Melanocyte of skin (primary cell): ENCODE results near the gene ANXA9. TPM values are rescaled to one million over a fixed set of nuclear protein-coding genes. Genes with fewer than 3 reads are reported as not detected.

Experiments
- small RNA-seq, 2 donors: library from RNA; depleted of rRNA; stranded (forward); fragments of <200 nt; gene quantifications; one replicate each; pipeline ENCODE3, GENCODE V24; 2012
- total RNA-seq, 2 donors: library from RNA; depleted of rRNA; stranded (reverse); fragments of >200 nt; gene quantifications; 2 replicates each; pipeline ENCODE4 v1.2.3, GENCODE V29; 2012

ANXA9 gene, protein sequence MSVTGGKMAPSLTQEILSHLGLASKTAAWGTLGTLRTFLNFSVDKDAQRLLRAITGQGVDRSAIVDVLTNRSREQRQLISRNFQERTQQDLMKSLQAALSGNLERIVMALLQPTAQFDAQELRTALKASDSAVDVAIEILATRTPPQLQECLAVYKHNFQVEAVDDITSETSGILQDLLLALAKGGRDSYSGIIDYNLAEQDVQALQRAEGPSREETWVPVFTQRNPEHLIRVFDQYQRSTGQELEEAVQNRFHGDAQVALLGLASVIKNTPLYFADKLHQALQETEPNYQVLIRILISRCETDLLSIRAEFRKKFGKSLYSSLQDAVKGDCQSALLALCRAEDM
- total RNA-seq = not detected

DNA sequence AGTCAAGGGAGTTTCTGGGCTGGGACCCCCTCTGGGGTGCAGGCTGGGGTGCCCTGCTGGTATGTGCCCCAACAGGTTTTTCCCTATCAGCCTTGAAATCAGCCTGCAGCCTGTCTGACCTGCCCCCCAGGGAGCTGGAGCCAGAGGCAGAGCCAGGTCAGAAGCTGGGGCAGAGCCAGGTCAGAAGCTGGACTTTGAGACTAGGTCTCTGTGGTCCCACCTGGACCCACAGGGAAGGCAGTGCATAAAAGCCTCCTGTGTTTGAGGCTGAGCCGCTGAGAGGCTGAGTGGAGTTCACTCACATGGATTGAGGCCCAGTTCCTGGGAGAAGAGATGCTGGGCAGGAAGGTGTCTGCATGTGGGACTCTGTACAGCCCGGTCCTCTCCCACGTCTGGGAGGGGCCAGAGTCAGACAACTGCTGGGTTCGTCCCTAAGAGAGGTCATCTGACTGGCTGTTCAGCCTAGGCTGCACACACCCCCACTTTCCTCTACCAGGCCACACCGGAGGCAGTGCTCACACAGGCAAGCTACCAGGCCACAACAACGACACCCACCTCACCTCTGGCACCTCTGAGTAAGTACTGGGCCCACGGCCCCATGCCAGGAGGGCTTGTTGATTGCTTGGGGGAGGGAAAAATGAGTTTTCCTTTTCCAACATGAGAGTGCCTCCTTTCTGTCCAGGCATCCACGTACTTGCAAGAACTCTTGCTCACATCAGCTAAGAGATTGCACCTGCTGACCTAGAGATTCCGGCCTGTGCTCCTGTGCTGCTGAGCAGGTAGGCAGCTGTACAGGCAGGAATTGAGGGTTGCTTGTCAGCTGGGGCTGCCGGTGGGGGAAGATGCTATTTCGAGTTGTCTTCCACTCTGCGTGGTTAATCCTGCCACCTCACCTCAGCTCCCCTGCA lies at the start of gene ANXA9:
ANXA9 (plus strand) TSS at position 488 of the 908 bp plus-strand sequence. CDS start 814 bp downstream, outside the sequence.

DNA sequence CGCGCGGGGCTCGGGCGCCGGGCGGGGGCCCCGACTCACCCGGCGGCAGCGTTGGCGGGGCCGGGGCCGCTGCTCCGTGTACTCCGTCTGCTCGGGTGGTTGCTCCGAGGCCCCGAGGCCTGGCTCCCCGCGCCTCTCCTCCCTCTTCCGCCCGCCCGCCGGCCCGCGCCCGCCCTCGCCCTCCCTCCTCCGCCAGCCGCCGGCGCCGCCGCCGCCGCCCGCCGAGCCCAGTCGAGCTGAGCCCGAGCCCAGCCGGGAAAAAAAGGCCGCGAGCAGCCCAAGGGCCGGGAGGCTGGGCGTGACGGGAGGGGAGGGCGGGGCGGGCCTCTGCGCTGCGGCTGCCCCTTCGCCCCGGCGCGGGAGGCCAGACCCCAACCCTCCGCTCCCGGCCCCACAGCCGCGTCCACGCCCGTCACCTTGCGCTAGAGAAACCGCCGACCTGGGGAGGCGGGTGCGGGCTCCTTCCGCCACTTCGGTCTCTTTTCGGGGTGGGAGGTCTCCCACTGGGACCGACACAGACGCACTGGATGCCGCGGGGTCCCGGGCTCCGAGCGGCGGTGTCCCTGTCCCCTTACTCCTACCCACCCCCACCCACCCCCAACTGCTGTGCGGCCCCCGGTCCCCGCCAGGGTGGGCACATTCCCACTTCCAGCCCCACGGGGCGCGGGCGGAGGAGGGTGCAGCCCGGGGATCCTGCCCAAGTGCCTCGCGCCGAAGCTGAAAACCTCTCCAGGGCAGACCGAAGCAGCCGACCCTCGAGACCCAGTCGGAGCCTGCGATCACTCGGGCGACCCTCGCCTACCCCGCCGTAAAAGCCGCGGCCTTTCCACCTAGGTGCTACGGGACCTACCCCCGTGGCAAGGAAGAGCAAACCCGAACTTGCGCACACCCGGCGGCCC lies 7.3 kb upstream of the ANXA9 start, which contains the start of gene CERS2:
CERS2 (minus strand) TSS at position 256 of the 899 bp plus-strand sequence. CDS start 5,745 bp downstream, outside the sequence.

DNA sequence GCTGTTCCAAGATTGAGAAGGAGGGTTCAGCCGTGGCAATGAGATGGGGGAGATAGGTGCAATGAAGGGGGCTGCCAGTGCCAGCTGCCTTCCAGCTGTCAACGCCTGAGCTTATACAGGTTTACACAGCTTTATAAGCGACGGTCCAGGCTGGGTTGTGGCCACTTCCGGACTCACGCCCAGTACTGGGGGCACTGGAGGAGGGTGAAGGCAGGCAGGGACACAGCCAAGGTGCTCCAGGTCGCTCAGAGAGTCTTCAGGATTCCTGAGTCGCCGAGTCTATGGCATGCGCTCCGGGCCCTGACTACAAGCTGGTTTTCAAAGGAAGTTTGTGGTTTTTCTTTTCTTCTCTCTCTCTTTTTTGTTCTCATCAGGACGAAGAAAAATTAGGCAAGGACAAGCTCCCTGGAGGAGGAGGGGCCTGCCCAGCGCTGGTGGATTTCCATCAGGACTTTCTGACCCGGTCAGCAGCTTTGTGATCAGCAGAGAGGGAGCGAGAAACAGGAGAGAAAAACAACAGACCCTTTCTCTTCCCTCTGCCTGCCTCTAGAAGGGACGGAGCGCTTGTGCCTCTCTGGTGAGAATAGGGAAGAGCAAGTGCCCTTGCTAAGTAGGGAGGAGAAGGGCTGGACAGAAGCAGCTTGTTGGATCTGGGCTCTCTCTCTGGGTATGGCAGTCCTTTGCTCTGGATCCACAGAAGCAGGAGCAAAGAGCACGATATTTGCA lies 24.4 kb downstream of the ANXA9 start, which contains the start of gene MINDY1:
MINDY1 (minus strand) TSS at position 576 of the 726 bp plus-strand sequence. CDS start 4,285 bp downstream, outside the sequence.

DNA sequence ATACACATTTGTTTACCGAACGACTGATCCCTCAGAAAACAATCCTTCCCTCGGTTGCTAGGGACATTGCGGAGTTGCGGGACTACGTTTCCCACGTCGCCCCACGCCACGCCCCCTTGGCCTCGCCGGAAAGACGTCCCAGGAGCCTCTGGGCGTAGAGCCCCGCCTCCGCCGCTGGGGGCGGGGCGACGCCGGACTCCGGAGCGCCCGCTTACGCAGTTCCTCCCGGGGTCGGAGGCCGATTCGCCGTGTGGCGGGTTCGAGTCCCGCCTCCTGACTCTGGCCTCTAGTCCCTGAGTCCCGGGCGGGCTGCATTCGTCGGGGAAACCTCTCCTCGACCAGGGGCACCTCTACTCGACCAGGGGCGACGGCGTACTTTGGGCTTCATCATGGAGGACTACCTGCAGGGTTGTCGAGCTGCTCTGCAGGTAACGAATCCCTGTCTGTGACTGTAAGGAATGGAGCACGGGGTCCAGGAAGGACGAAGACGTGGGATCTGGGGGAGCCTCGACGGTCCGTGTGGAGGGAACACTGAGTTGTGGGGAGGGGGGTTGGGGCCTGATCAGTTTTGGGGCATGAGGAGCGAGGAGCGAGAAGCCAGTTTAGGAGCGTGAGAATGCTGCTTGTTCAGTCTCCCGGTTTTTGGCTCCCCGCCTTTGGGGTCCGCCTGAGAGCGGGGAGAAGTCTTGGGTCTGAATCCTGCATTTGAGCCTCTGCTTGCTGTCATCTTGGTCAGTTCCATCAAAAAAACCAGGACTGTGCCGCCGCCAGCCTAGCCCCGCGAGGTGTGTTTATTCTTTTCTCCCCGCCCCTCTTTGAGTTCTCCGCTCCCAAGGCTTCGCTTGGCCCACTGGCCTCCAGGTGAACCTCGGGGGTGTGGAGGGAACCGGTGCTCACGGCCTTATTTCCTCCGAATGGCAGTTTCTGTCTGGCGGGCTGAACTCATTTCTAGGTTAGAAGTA lies 26.4 kb downstream of the ANXA9 start, which contains the start of gene PRUNE1:
PRUNE1 (plus strand) TSS at position 206 of the 962 bp plus-strand sequence; CDS start at position 390, 184 bp downstream.

DNA sequence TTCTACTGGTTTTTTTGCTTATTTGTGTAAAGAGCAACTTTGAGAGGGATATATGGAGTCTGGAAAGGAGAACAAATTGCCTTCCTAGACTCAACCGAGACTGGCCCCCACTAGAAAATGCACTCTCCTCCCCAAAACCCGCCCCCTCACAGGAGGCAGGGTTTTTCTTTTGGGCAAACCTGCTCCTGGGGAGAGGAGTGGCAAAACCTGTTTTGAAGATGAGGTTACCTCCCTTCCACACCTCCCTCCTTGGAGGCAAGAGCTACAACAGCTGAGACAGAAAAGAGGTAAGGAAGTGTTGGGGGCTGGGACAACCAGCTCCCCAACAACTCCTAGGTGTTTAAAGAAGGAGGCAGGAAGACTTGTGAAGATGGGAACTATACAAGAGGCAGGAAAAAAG lies 54.3 kb downstream of the ANXA9 start, which contains the start of gene BNIPL:
BNIPL (plus strand) TSS at position 231 of the 400 bp plus-strand sequence; CDS start at position 371, 140 bp downstream.

Small RNA genes within 50 kb of the gene (small RNA-seq; reads per million reads assigned to genes)
- 2.6 to 3.7 reads per million in 2 donors for gene RNU6-884P

Other genes with a start within 250 kb of the ANXA9 start
- gene CTSS, start 216.5 kb upstream of the ANXA9 start, total RNA-seq = 10 to 100 TPM in 1 of 2 donors, 1 to 10 TPM in 1; 5.7 to 55.7 TPM
- gene CTSK, start 174.0 kb upstream of the ANXA9 start, total RNA-seq = 100 to 1,000 TPM; 311 to 511 TPM
- 10 to 100 TPM; 25.0 to 40.6 TPM for gene ARNT, start 105.7 kb upstream of the ANXA9 start, total RNA-seq
- not detected for gene CTXND2, start 95.2 kb upstream of the ANXA9 start, total RNA-seq
- 10 to 100 TPM; 31.3 to 33.0 TPM for gene SETDB1, start 55.9 kb upstream of the ANXA9 start, total RNA-seq
- 100 to 1,000 TPM; 122 to 166 TPM for gene CERS2, start 7.5 kb upstream of the ANXA9 start, total RNA-seq
- 10 to 100 TPM; 21.6 to 35.4 TPM for gene MINDY1, start 24.6 kb downstream of the ANXA9 start, total RNA-seq
- 10 to 100 TPM in 1 of 2 donors, 1 to 10 TPM in 1; 9.6 to 14.3 TPM for gene PRUNE1, start 26.2 kb downstream of the ANXA9 start, total RNA-seq
- gene BNIPL, start 54.3 kb downstream of the ANXA9 start, total RNA-seq = under 1 TPM in 1 of 2 donors, not detected in 1; under 0.01 TPM
- 1 to 10 TPM; 3.1 to 4.3 TPM for gene C1orf56, start 65.5 kb downstream of the ANXA9 start, total RNA-seq
- 10 to 100 TPM; 77.4 to 94.9 TPM for gene CDC42SE1, start 77.3 kb downstream of the ANXA9 start, total RNA-seq
- 1 to 10 TPM; 2.8 to 4.7 TPM for gene MLLT11, start 78.1 kb downstream of the ANXA9 start, total RNA-seq
- 1 to 10 TPM; 6.3 to 7.9 TPM for gene GABPB2, start 88.5 kb downstream of the ANXA9 start, total RNA-seq
- 1 to 10 TPM in 1 of 2 donors, under 1 TPM in 1; 0.67 to 1.0 TPM for gene SEMA6C, start 164.3 kb downstream of the ANXA9 start, total RNA-seq
- gene TNFAIP8L2, start 174.4 kb downstream of the ANXA9 start, total RNA-seq = not detected
- gene LYSMD1, start 183.6 kb downstream of the ANXA9 start, total RNA-seq = 10 to 100 TPM; 12.7 to 14.1 TPM
- gene SCNM1, start 183.9 kb downstream of the ANXA9 start, total RNA-seq = 10 to 100 TPM; 25.1 to 28.6 TPM
- not detected for gene TMOD4, start 193.7 kb downstream of the ANXA9 start, total RNA-seq
- 10 to 100 TPM; 36.8 to 47.6 TPM for gene VPS72, start 207.9 kb downstream of the ANXA9 start, total RNA-seq
- 10 to 100 TPM; 36.5 to 55.6 TPM for gene PIP5K1A, start 216.3 kb downstream of the ANXA9 start, total RNA-seq